Activated T-cell treated with anti-CD3 and anti-CD28 coated beads for 1 hour (primary cell): Measurements from ENCODE around the gene CDKN1A.

Source experiments
- DNase-seq: peaks from one replicate; pipeline ENCODE4 v3.0.0-alpha.2; 2020; ENCODE audit warnings: low read depth

The CDKN1A gene

DNA sequence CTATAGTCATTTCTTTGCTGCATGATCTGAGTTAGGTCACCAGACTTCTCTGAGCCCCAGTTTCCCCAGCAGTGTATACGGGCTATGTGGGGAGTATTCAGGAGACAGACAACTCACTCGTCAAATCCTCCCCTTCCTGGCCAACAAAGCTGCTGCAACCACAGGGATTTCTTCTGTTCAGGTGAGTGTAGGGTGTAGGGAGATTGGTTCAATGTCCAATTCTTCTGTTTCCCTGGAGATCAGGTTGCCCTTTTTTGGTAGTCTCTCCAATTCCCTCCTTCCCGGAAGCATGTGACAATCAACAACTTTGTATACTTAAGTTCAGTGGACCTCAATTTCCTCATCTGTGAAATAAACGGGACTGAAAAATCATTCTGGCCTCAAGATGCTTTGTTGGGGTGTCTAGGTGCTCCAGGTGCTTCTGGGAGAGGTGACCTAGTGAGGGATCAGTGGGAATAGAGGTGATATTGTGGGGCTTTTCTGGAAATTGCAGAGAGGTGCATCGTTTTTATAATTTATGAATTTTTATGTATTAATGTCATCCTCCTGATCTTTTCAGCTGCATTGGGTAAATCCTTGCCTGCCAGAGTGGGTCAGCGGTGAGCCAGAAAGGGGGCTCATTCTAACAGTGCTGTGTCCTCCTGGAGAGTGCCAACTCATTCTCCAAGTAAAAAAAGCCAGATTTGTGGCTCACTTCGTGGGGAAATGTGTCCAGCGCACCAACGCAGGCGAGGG, 594 bp upstream of the CDKN1A start:
- no peak for DNase-seq

DNA sequence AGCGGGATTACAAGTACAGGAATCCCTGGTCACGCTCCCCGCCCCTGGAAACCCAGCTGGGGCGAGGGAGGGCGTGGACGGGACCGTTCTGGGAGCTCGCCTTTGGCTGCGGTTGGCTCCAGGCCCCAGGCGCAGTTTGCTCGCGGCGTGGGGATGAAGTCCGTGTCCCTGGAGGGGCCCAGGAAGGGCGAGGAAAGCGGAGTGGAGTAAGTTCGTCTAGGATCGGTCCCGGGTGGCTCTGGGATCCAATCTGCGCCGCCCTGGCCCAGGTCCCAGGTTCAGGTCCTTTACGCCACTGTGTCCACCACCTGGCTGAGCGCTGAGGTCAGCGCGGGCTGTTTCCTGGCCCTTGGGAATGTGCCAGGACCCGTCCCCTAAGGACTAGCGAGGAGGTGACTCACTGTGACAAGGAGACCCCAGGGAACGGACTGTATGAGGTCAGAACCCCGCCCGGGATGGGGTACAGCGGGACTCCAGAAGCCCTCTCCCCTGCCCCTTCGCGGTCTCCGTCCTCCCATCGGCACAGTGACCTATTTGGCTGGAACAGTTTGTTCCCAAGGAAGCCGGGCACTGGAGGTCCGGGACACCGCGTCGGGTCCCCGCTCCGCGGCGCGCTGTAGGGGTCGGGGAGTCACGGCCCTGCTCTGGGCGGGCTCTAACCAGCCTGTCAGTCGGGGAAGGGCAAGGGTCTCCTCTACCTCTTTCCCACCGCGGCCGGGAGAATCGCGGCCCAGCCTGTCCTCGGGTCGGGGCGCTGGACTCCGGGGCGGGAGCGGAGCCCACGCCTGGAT, 724 bp downstream of the CDKN1A start:
- DNase-seq: no peak

DNA sequence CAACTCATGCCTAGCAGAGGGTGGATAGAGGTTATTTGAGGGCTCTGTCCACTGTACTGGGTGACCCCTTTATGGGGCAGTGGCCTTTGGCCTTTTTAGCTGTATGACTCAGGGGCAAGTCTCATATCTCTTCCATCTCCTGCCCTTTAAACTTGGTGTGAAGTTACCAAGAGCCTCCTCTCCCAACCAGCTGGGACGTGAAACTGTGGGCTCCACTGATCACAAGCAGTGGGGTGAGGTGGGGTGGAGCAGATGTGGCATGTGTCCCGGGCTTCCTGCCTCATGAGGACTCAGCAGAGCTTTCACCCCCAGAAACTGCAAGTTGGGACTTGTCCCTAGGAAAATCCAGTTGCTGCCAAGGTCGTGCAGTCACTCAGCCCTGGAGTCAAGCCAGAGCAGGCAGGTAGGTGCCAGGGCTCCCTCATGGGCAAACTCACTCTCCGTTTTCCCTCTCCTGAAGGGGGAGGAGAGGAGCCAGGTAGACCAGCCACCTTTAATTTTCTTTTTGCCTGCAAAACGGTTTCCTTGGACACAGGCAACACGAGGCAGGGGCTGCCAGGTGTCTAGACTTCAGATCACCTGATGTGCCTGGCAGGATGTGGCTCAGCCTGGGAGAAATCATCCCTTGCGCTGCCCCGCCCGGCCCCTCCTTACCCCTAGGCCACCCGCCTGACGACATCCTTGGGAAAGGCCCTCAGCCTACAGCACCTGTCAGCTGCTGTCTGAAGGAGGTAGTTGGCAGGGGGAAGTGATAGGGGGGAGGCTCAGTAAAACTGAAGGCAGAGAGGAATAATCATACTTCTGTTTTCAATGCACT, 4.0 kb downstream of the CDKN1A start:
- peak; percentile 39 for DNase-seq

DNA sequence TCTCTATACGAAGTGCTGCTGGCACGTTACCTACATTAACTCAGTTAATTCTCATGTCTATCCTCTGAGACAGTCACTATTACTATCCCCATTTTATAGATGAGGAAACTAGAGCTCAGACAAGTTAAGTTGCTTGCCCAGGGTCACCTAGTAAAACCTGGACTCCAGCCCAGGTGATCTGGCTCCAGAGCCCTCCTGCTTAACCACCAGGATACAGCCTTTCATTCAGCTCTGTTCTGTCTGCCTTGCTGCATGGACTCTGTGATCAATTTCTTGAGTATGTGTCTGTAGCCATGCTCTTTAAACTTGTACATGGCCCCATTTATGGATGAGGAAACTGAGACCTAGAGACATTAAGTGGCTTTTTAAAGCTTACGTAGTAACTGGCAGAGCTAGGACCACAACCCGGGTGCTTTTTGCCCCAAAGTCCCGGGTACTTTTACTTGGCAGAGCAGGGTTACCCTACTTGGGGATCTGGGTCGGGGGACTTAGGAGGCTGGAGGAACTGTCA, 4.7 kb downstream of the CDKN1A start:
- no peak for DNase-seq

DNA sequence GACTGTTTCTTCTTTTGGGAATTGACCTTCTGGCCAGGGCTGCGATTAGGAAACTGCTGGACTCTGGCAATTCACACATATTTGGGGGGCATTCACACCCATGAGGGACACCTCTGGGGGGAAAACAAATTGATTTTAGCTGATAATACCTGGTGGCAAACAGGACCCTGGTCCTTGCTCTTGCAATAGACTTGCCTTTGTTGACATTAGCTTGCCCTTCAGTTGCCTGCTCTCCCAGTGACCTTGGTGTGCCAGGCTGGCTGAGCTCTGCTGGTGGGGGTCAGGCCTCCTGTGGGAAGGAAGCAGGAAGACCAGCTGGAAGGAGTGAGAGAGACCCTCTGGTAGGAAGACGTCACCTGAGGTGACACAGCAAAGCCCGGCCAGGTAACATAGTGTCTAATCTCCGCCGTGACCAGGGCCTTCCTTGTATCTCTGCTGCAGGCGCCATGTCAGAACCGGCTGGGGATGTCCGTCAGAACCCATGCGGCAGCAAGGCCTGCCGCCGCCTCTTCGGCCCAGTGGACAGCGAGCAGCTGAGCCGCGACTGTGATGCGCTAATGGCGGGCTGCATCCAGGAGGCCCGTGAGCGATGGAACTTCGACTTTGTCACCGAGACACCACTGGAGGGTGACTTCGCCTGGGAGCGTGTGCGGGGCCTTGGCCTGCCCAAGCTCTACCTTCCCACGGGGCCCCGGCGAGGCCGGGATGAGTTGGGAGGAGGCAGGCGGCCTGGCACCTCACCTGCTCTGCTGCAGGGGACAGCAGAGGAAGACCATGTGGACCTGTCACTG, 5.3 kb downstream of the CDKN1A start:
- no peak for DNase-seq

DNA sequence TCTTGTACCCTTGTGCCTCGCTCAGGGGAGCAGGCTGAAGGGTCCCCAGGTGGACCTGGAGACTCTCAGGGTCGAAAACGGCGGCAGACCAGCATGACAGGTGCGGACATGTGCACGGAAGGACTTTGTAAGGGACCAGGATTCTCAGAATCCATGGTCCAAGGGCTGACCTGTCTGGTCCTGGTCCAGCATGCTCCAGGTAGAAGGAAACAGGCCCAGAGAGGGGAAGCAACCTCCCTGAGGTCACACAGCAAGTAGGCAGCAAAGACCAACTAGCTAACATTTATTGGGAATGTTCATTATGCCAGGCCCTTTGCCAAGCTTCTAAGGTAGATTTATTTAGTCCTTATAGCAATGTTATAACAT, 5.9 kb downstream of the CDKN1A start:
- no peak for DNase-seq

DNA sequence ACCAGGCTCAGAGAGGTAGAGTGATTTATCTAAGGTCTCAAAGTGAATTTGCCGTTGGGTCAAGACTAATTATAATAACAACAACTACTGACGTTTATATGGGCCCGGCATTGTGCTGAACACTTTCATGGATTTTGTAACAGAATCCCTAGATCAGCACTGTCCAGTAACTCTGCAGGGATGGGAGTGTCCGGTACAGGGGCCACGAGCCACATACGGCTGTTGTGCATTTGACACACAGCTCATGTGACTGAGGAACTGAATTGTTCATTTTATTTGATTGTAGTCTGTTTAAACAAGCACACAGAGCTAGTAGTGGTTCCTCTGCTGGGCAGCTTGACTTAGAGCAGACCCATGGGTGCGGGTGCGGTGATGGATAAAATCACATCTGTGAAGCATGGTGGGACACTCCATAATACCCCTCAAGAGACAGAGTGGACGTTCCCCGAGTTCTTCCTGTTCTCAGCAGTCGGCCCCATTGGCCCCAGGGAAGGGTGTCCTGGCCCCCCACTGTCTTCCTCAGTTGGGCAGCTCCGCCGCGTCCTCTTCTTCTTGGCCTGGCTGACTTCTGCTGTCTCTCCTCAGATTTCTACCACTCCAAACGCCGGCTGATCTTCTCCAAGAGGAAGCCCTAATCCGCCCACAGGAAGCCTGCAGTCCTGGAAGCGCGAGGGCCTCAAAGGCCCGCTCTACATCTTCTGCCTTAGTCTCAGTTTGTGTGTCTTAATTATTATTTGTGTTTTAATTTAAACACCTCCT, 6.8 kb downstream of the CDKN1A start:
- no peak for DNase-seq

DNA sequence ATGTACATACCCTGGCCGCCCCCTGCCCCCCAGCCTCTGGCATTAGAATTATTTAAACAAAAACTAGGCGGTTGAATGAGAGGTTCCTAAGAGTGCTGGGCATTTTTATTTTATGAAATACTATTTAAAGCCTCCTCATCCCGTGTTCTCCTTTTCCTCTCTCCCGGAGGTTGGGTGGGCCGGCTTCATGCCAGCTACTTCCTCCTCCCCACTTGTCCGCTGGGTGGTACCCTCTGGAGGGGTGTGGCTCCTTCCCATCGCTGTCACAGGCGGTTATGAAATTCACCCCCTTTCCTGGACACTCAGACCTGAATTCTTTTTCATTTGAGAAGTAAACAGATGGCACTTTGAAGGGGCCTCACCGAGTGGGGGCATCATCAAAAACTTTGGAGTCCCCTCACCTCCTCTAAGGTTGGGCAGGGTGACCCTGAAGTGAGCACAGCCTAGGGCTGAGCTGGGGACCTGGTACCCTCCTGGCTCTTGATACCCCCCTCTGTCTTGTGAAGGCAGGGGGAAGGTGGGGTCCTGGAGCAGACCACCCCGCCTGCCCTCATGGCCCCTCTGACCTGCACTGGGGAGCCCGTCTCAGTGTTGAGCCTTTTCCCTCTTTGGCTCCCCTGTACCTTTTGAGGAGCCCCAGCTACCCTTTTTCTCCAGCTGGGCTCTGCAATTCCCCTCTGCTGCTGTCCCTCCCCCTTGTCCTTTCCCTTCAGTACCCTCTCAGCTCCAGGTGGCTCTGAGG, 7.6 kb downstream of the CDKN1A start:
- no peak for DNase-seq

DNA sequence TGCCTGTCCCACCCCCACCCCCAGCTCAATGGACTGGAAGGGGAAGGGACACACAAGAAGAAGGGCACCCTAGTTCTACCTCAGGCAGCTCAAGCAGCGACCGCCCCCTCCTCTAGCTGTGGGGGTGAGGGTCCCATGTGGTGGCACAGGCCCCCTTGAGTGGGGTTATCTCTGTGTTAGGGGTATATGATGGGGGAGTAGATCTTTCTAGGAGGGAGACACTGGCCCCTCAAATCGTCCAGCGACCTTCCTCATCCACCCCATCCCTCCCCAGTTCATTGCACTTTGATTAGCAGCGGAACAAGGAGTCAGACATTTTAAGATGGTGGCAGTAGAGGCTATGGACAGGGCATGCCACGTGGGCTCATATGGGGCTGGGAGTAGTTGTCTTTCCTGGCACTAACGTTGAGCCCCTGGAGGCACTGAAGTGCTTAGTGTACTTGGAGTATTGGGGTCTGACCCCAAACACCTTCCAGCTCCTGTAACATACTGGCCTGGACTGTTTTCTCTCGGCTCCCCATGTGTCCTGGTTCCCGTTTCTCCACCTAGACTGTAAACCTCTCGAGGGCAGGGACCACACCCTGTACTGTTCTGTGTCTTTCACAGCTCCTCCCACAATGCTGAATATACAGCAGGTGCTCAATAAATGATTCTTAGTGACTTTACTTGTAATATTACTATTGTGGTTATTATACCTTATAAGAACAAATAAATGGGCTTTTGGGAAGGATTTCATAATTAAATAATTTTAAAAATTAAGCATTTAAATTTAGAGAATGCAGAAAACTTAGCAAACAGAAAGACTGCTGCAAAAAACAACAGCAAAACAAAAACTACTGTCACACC, 8.4 kb downstream of the CDKN1A start:
- no peak for DNase-seq

DNA sequence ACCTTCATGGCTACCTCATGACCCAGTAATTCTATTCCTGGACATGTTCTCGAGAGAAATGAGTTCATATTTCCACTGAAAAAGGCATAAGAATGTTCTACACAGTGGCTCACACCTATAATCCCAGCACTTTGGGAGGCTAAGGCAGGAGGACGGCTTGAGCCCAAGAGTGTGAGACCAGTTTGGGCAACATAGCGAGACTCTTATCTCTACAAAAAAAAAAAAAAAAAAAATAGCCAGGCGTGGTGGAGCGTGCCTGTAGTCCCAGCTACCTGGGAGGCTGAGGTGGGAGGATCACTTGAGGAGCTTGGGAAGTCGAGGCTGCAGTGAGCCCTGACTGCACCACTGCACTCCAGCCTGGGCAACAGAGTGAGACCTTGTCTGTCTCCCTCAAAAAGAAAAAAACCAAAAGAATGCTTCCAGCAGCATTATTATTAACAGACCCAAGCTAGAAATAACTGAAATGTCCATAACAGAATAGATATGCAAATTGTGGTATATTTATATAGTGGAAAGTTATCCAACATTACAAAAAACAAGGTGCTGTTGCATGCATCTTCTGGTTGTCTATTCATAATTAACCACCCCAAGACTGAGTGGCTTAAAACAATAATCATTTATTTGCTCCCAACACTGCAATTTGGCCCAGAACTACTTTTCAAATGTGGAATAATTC, 9.7 kb downstream of the CDKN1A start:
- DNase-seq: no peak

DNA sequence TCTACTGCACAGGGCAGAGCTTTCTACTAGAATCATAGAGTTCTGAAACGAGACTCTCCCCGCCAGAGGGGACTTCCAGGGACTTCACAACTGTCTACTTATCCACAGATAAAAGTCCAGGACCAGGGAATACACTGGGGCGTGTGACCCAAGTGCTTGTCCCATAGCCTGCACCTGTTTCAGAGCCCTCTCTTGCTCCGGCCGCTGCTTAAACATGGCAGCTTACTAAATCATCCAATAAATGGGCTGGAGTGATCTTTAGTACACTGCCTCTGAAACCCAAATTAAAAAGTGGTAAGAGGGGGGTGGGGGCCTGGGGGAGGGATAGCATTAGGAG, 10.2 kb downstream of the CDKN1A start:
- DNase-seq: no peak

DNA sequence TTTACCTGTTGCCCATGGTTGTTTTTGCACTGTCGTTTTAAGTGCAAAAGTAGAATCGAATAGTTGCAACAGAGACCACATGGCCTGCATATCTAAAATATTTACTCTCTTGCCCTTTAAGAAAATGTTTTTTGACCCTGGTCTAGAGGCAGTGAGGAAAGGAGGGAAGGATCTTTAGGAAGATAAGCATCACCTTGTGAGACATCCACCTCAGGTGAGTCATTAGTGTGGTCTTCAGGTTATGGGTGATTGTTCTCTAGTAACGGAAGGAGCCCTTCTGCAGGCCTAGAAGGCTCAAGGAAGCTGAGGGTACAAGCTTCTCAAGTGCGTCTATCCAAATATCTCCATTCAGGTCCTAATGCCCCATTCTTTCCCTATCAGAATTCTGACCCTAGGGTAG, 12.5 kb downstream of the CDKN1A start:
- no peak for DNase-seq

DNA sequence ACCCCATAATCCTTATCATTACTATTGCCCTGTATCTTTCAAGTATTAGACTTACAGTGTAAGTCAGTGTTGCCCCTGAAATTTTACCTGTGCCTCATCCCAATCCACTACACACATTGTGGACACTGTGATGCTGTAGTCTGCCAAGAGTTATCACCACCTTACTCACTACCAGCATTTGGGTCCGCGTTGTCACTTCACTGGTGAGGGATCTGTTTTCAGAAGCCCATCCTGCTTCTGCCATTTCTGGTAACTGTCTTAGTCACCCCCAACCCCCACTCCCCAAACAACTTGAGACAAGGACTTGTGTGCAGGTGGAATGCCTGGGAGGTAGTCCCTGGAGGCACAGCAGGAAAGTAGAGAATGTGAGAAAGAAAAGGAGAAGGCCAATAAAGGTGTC, 13.1 kb downstream of the CDKN1A start:
- DNase-seq: no peak

DNA sequence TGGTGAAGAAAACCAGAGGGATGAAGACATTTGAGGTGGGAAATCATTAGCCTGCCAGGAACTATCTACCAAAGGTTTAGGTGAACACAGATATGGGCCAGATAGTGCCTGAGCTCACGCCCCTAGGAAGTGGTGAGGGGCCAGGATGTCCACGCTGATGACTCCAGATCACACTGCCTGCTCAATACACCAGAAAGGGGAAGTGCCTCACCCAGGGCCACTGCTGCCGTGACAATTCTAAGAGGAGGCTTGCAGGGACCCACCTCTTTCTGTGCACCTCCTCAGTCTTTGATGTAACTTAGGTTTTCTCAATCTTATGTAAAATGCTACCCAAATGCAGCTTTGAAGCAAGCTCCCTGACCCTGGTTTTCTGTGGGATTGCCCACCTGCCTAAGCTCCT, 13.7 kb downstream of the CDKN1A start:
- no peak for DNase-seq

DNA sequence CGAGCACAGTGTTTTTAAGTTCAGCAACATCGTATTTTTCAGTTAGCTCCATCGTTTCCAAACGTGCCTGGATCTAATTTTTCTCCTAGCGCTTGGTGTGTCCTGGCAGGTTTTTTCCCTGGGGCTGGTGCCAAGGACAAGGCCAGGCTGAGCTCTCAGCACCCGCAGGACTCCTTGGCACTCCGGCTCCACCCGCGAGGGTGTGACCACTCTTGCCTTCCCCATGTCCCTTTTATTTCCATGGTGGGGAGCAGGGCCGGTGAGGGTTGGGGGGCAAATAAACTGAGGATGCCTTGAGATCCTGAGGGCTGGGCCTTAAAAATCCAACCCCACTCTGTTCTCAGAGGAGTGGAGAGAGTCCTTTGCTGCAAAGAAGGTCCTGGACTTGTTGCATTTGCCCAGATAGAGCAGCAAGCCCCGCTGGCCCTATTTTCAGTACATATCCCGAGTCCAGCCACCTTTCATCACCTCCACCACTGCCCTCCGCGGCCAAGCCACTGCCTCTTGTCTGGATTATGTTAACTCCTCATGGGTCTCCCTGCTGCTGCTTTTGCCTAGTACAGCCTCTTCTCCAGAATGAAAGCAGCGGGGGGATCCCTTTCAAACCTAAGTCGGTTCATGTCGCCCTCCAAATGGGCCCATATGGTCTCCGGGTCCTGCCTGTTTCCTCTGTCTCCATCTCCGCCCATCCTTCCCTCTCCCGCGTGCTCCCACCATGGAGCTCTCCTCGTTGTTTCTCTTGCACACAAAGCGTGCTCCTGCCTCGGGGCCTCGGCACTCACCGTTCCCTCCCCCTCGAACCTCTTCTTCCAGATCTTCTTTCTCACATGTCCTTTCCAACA, 14.6 kb downstream of the CDKN1A start:
- DNase-seq: no peak

DNA sequence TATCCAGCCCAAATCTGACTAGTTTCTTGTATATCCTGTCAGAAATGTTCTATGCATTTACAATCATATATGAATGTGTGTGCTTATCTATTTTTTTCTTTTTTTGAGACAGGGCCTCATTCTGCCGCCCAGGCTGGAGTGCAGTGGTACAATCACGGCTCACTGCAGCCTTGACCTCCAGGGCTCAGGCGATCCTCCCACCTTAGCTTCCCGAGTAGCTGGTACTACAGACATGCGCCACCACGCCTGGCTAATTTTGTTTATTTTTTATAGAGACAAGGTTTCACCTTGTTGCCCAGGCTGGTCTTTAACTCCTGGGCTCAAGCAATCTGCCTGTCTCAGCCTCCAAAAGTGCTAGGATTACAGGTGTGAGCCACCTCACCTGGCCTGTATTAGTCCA, 16.1 kb downstream of the CDKN1A start:
- no peak for DNase-seq

DNA sequence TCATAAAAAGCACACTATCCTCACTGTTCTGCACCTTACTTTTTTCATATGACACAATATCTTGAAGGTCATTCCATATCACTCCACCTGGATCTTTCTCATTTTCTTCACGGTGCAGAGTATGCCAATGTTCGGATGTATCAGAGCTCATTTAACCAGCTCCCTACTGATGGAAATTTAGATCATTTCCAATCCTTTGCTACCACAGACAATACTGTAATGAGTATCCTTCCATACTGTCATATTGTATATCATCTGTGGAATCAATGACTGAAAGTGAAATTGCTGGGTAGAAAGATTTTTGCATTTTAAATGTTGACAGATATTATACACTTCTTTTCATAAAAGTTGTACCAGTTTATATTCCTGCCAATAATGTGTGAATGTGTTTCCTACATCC, 16.9 kb downstream of the CDKN1A start:
- no peak for DNase-seq

DNA sequence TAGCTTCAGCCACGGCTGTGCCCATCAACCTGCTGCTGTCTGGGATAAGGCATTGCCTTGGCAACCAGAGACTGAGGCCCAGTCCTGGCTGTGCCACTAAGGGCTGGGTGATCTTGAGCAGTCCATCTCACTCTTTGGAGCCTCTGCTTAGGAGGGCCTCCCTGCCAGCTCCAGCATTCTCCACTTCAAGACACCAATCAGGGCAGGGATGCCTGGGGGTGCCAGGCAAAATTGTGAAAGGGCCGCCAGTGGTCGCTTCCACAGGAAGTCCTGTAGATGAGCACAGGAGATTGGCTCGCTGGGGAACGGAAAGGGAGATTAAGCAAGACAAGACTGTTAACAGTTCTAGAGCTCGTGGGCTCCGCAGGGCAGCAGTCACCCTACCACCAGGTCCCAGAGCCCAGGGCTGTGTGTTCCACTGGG, 19.0 kb downstream of the CDKN1A start, which contains the start of gene RAB44:
RAB44 (plus strand) TSS at position 346 of the 423 bp plus-strand sequence. CDS start 6,410 bp downstream, outside the sequence.
- DNase-seq: no peak
